Peyer's patch (tissue), 4 donors: Measurements from ENCODE around the gene PTPN14.
A peak's percentile ranks its signal among the peaks of the same experiment; 100 is the strongest.

ENCODE experiments used
- POLR2A ChIP-seq, 2 donors: fragments of 450-650 bp; IDR thresholded peaks; one replicate each; pipeline ENCODE4 v1.5.1; 2017; ENCODE audit warnings: antibody characterized with exemption in 2 of 2, mild to moderate bottlenecking in 2 of 2, moderate library complexity in 2 of 2
- TF ChIP-seq, protein P1 (sequence below), 6 experiments: fragments of 450-650 bp in 4 of 6; fragments of 200-600 bp in 2 of 6; sonication (generic) in 1 of 6; IDR thresholded peaks; one replicate each; pipeline ENCODE4 v1.5.1; 2017 to 2019; ENCODE audit warnings: antibody characterized with exemption in 6 of 6, mild to moderate bottlenecking in 3 of 6, moderate library complexity in 1 of 6

GRCh38 chr1:214551436-214552173 is at the start of gene PTPN14:
- TF ChIP-seq, protein P1, sequence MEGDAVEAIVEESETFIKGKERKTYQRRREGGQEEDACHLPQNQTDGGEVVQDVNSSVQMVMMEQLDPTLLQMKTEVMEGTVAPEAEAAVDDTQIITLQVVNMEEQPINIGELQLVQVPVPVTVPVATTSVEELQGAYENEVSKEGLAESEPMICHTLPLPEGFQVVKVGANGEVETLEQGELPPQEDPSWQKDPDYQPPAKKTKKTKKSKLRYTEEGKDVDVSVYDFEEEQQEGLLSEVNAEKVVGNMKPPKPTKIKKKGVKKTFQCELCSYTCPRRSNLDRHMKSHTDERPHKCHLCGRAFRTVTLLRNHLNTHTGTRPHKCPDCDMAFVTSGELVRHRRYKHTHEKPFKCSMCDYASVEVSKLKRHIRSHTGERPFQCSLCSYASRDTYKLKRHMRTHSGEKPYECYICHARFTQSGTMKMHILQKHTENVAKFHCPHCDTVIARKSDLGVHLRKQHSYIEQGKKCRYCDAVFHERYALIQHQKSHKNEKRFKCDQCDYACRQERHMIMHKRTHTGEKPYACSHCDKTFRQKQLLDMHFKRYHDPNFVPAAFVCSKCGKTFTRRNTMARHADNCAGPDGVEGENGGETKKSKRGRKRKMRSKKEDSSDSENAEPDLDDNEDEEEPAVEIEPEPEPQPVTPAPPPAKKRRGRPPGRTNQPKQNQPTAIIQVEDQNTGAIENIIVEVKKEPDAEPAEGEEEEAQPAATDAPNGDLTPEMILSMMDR (IDR thresholded peaks at IDR 0.05): peak in 3 of 6 experiments; percentile 8 to 36 (median 21)
- peak in 1 of 2 donors; percentile 26 for TF ChIP-seq POLR2A (IDR thresholded peaks at IDR 0.05)
